Fibroblast of mammary gland (primary cell): ENCODE measurements around the gene ZYG11A.
A peak's percentile ranks its signal among the peaks of the same experiment; 100 is the strongest.
"Not testable (repeated sequence)": the region's sequence is repeated elsewhere in the genome, so short reads cannot be mapped to it uniquely, and the experiment has no call there.

Experiments
- DNase-seq: peaks from one replicate; pipeline ENCODE4 v3.0.0-alpha.2; 2010; ENCODE audit warnings: low read depth
- H3K4me3 ChIP-seq: 2 replicates; pipeline ENCODE4 v1.5.1; 2011; ENCODE audit warnings: low read depth, mild to moderate bottlenecking, low read length, moderate library complexity; ENCODE audit not compliant: control insufficient read depth
- TF ChIP-seq, protein P1 (sequence below): conservative IDR thresholded peaks from 2 replicates; pipeline ENCODE4 v1.5.1; 2011; ENCODE audit warnings: low read depth, low read length, inconsistent platforms; ENCODE audit not compliant: control insufficient read depth, insufficient read depth

Gene ZYG11A

DNA sequence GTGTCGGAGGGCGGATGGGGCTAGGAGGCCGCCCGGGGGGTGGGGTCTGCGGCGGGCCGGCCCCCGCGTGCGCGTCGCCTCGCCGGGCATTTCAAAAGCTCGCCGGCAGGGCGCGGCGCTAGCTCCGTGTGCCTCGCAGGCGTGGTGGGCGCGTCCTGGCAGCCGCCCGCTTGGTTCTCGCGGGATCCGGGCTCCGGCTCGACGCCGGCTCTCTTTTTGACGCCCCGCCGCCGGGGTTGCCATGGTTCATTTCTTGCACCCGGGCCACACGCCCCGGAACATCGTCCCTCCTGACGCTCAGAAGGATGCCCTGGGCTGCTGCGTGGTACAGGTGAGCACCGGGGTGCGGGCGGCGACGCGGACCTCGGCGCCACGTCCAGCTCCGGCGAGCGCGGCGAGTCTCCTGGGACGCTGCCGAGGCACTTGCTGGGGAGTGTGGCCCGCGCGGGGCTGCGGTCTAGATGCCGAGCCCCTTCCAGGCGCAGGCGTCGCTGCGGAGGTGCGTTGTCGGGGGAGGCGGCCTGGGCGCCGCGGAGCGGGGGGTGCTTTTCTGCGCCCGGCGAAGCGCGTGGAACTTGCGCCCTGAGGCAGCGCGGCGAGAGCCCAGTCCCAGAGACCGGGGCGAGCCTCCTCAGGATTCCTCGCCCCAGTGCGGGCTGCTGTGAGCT is at the start of gene ZYG11A:
TSS of gene ZYG11A (plus strand) at position 118 of the 668 bp plus-strand sequence. CDS start at position 242, 124 bp downstream.
- peak; percentile 54 for DNase-seq
- H3K4me3 ChIP-seq = peak within 1 kb of the TSS; percentile 30
- TF ChIP-seq, protein P1, sequence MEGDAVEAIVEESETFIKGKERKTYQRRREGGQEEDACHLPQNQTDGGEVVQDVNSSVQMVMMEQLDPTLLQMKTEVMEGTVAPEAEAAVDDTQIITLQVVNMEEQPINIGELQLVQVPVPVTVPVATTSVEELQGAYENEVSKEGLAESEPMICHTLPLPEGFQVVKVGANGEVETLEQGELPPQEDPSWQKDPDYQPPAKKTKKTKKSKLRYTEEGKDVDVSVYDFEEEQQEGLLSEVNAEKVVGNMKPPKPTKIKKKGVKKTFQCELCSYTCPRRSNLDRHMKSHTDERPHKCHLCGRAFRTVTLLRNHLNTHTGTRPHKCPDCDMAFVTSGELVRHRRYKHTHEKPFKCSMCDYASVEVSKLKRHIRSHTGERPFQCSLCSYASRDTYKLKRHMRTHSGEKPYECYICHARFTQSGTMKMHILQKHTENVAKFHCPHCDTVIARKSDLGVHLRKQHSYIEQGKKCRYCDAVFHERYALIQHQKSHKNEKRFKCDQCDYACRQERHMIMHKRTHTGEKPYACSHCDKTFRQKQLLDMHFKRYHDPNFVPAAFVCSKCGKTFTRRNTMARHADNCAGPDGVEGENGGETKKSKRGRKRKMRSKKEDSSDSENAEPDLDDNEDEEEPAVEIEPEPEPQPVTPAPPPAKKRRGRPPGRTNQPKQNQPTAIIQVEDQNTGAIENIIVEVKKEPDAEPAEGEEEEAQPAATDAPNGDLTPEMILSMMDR = no peak

DNA sequence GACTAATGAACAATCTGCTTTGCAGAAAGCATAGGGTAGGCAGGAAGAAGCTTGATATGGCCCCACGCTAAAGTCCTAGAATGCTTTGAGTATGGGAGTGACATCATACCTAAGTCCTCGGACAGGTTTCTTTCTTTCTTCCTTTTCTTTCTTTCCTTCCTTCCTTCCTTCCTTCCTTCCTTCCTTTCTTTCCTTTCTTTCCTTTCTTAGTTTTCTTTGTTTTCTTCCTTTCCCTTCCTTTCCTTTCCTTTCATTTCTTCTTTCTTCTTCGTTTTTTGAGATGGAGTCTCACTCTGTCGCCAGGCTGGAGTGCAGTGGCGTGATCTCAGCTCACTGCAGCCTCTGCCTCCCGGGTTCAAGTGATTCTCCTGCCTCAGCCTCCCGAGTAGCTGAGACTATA is 48.8 kb upstream of the ZYG11A start:
- not testable (repeated sequence) for DNase-seq, H3K4me3 ChIP-seq

DNA sequence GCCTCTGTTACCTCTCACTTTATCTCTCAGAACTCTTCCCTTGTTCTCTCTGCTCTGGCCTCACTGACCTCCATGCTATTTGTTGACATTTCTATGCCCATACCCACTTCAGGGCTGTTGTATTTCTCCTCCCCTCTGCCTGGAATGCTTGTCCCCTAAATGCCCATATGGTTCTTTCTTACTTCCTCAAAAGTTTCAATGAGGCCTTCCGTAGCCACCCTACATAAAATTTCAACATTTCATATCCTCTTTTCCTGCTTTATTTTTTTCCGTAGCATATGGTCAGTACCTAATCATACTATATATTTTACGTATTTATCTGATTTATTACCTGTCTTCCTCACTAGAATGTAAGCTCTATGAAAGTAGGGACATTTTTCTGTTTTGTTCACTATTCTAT is 47.1 kb upstream of the ZYG11A start:
- H3K4me3 ChIP-seq = no peak overlapping the region
- no peak for DNase-seq
- TF ChIP-seq, protein P1 = no peak

DNA sequence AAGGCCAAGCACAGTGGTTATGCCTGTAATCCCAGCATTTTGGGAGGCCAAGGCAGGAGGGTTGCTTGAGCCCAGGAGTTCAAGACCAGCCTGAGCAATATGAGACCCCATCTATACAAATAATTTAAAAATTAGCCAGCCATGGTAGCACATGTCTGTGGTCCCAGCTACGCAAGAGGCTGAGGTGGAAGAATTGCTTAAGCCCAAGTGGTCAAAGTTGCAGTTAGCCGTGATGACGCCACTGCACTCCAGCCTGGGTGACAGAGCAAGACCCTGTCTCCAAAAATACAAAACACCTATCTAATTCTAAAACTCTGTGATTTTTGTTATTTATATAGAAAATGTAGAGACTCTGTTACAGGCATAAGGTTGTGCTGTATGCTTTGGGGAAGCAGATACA is 44.2 kb upstream of the ZYG11A start:
- TF ChIP-seq, protein P1 = no peak
- no peak overlapping the region for H3K4me3 ChIP-seq
- DNase-seq = no peak

DNA sequence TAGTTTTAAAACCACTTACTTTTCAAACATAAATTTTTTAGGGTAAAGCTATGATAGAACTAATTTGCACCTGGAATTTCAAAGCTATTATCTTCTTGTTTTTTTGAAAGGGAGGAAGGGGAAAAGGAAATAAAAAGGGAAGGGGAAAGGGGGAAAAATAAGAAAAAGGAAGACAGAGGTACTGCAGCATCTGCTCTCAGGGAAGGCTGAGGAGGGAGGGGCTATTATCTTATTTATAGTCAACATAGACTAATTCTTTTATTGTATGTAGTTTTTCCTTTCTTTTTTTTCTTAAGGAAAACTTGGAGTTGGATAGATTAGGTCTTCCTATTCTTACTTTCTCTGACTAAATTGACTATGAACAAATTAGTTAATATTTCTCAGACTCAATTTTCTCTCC is 41.5 kb upstream of the ZYG11A start:
- TF ChIP-seq, protein P1 = no peak
- DNase-seq = no peak
- no peak overlapping the region for H3K4me3 ChIP-seq

DNA sequence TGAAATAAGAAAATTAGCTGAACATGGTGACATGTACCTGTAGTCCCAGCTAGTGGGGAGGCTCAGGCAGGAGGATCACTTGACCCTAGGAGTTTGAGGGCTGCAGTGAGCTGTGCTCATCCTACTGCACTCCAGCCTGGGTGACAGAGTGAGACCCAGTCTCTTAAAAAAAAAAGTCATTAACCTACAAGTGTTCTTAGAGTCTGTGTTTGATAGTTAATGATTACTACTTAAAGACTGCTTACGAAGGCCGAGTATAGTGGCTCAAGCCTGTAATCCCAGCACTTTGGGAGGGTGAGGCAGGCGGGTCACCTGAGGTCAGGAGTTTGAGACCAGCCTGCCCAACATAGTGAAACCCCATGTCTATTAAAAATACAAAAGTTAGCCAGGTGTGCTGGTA is 38.5 kb upstream of the ZYG11A start:
- DNase-seq = not testable (repeated sequence)

DNA sequence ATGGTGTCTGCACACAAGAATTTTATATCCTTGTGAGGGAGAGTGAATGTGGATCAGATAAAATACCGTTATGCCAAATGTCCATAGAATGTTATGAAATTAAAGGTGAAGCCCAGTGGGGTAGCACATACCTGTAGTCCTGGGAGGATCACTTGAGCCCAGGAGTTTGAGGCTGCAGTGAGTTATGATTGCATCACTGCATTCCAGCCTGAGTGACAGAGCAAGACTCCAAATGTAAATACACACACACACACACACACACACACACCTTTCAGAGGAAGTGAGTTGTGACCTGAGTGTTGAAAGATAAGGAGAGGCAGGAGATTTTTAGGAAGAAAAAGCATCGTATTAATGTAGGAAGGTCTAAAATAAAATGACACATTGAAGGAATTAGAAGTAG is 28.1 kb upstream of the ZYG11A start:
- TF ChIP-seq, protein P1 = no peak
- no peak for DNase-seq
- no peak overlapping the region for H3K4me3 ChIP-seq

More for the DNA sequence above, 38.5 kb upstream of the ZYG11A start:
- not testable (repeated sequence) for H3K4me3 ChIP-seq

DNA sequence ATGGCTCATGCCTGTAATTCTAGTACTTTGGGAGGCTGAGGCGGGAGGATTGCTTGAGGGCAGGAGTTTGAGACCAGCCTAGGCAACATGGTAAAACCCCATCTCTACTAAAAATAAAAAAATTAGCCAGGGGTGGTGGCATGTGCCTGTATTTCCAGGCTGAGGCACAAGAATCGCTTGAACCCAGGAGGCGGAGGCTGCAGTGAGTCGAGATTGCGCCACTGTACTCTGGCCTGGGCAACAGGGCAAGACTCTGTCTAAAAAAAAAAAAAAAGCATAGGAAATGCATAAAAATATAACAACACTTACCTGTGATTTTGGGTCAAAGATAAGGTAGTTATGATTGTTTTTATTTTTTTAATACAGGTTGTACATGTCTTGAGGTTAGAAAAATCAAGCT is 21.7 kb upstream of the ZYG11A start:
- not testable (repeated sequence) for H3K4me3 ChIP-seq, DNase-seq
